Measurements from ENCODE around the gene DTWD1.

DTWD1 gene

DNA sequence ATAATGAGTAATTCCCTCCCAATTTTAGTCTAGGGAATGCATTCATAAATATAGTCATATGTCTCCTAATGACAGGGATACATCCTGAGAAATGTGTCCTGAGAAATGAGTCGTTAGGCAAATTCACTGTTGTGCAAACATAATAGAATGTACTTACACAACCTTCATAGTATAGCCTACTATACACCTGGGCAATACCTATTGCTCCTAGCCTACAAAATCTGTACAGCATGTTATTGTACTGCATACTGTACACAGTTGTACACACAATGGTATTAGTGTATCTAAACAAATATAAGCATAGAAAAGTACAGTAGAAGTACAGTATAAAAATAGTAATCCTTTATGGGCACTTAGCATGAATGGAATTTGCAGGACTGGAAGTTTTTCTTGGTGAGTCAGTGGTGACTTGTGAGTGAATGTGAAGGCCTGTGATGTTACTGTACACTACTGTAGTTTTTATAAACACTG is 6.6 kb downstream of the DTWD1 start:
- Histone ChIP-seq H3K4ac (ENCODE audit: low read depth in 1 of 2, low read length in 2 of 2) (no peak overlapping the region), H2BK12ac (ENCODE audit: low read length in 2 of 2) (no peak overlapping the region), H3K27me3 (ENCODE audit: control insufficient read depth in 1 of 2, insufficient read depth in 1 of 2, low read length in 2 of 2) (no peaks in the 10 kb centered on the region), H3K9ac (ENCODE audit: low read length) (peak overlapping the region; percentile 72), H4K91ac (ENCODE audit: low read length) (no peak overlapping the region), H3K4me3 (ENCODE audit: insufficient read depth in 1 of 2, low read depth in 1 of 2, low read length in 2 of 2) (peak overlapping the region in 1 of 2 experiments; percentile 15), H3K36me3 (ENCODE audit: control insufficient read depth in 1 of 2, insufficient read depth in 2 of 2, low read depth in 1 of 2, low read length in 2 of 2) (peaks cover 7 to 94% of the 10 kb centered on the region in 2 experiments), H3K23ac (ENCODE audit: low read length in 2 of 2) (no peak overlapping the region), H3K79me1 (replicated peaks; ENCODE audit: low read length, poor library complexity, severe bottlenecking) (peaks cover 20% of the 10 kb centered on the region), H3K18ac (ENCODE audit: low read depth in 1 of 2, low read length in 2 of 2) (no peak overlapping the region), H3K4me1 (ENCODE audit: control insufficient read depth, insufficient read depth, low read depth, low read length) (no peaks in the 10 kb centered on the region), H3K27ac (ENCODE audit: low read length, poor library complexity, severe bottlenecking) (peak overlapping the region; percentile 79), H3K14ac (ENCODE audit: low read length in 2 of 2) (no peak overlapping the region), H2BK5ac (ENCODE audit: low read depth, low read length, poor library complexity, severe bottlenecking) (no peak overlapping the region), H2BK15ac (ENCODE audit: low read depth, poor library complexity, severe bottlenecking) (no peak overlapping the region), H3K4me2 (ENCODE audit: low read length, poor library complexity, severe bottlenecking) (no peak overlapping the region), H2BK120ac (ENCODE audit: low read depth, low read length) (no peak overlapping the region), H2AFZ (ENCODE audit: low read depth, low read length) (no peak overlapping the region), H3K9me3 (ENCODE audit: control insufficient read depth, low read length) (peaks cover 12% of the 10 kb centered on the region), H4K8ac (ENCODE audit: low read length) (no peak overlapping the region), H2AK5ac (ENCODE audit: low read length, severe bottlenecking) (no peak overlapping the region)
- whole genome bisulfite sequencing: no CpG with 5 or more reads among the region's 1 CpG
- DNase-seq: peak; percentile 84

DNA sequence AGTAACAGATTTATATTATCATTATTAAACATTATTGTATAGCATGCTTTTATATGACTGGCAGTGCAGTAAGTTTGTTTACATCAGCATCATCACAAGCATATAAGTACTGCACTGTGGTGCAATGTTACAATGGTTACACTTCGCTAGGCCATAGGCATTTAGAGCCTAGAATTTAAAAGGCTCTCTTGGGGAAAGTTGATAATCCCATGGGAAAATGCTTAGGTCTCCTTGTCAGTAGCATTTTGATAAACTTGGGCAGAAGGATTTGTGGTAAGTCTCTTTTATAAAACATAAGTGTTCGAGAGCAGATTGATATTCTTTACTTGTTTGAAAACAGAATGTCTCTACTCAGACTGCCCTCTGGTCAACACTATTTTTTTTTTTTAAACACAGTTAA is 7.5 kb downstream of the DTWD1 start:
- Histone ChIP-seq H2BK12ac (ENCODE audit: low read length in 2 of 2) (no peak overlapping the region), H3K23ac (ENCODE audit: low read length in 2 of 2) (no peak overlapping the region), H3K4me3 (ENCODE audit: insufficient read depth in 1 of 2, low read depth in 1 of 2, low read length in 2 of 2) (peak overlapping the region in 1 of 2 experiments; percentile 9), H3K4me2 (ENCODE audit: low read length, poor library complexity, severe bottlenecking) (no peak overlapping the region), H2AK5ac (ENCODE audit: low read length, severe bottlenecking) (no peak overlapping the region), H4K91ac (ENCODE audit: low read length) (no peak overlapping the region), H2BK15ac (ENCODE audit: low read depth, poor library complexity, severe bottlenecking) (no peak overlapping the region), H3K18ac (ENCODE audit: low read depth in 1 of 2, low read length in 2 of 2) (no peak overlapping the region), H3K9ac (ENCODE audit: low read length) (peak overlapping the region; percentile 72), H2BK5ac (ENCODE audit: low read depth, low read length, poor library complexity, severe bottlenecking) (no peak overlapping the region), H2AFZ (ENCODE audit: low read depth, low read length) (no peak overlapping the region), H2BK120ac (ENCODE audit: low read depth, low read length) (no peak overlapping the region), H3K9me3 (ENCODE audit: control insufficient read depth, low read length) (peaks cover 12% of the 10 kb centered on the region), H3K79me1 (replicated peaks; ENCODE audit: low read length, poor library complexity, severe bottlenecking) (peaks cover 15% of the 10 kb centered on the region), H4K8ac (ENCODE audit: low read length) (no peak overlapping the region), H3K4ac (ENCODE audit: low read depth in 1 of 2, low read length in 2 of 2) (no peak overlapping the region), H3K4me1 (ENCODE audit: control insufficient read depth, insufficient read depth, low read depth, low read length) (no peaks in the 10 kb centered on the region), H3K14ac (ENCODE audit: low read length in 2 of 2) (no peak overlapping the region), H3K27ac (ENCODE audit: low read length, poor library complexity, severe bottlenecking) (no peak overlapping the region), H3K36me3 (ENCODE audit: control insufficient read depth in 1 of 2, insufficient read depth in 2 of 2, low read depth in 1 of 2, low read length in 2 of 2) (peaks cover 7 to 94% of the 10 kb centered on the region in 2 experiments), H3K27me3 (ENCODE audit: control insufficient read depth in 1 of 2, insufficient read depth in 1 of 2, low read length in 2 of 2) (no peaks in the 10 kb centered on the region)
- peak; percentile 37 for DNase-seq
- WGBS: 75% methylated on average over 2 of the region's 2 CpGs

DNA sequence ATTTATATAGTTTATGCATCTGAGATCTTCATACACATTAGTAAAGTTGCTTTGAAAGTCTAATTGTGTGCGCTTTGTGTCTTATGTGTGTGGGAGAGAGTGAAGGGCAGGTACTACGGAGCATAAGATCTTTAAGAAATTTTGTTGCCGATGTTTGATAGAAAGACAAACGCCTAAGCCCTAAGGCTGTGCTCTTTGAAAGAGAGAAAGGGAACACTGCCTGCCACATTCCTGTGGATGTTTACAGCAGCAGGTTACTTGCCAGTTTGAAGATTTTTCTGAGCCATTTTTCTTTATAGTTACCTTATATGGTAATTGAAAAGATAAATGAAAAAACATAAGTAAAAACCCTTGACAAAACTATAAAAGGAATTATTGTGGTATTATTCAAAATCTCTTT is 17.0 kb downstream of the DTWD1 start:
- H3K18ac ChIP-seq (ENCODE audit: low read depth in 1 of 2, low read length in 2 of 2): no peak overlapping the region
- H3K23ac ChIP-seq (ENCODE audit: low read length in 2 of 2): no peak overlapping the region
- no peak for DNase-seq

GRCh38 chr15:49644364-49644794 is 23.5 kb downstream of the DTWD1 start:
- no peak overlapping the region for H2BK5ac ChIP-seq (ENCODE audit: low read depth, low read length, poor library complexity, severe bottlenecking)
- peaks cover 0 to 82% of the 10 kb centered on the region in 2 experiments for H3K36me3 ChIP-seq (ENCODE audit: control insufficient read depth in 1 of 2, insufficient read depth in 2 of 2, low read depth in 1 of 2, low read length in 2 of 2)
- H3K18ac ChIP-seq (ENCODE audit: low read depth in 1 of 2, low read length in 2 of 2): no peak overlapping the region
- no peak overlapping the region for H4K91ac ChIP-seq (ENCODE audit: low read length)
- peak overlapping the region; percentile 31 for H3K9ac ChIP-seq (ENCODE audit: low read length)
- no peaks in the 10 kb centered on the region for H3K27me3 ChIP-seq (ENCODE audit: control insufficient read depth in 1 of 2, insufficient read depth in 1 of 2, low read length in 2 of 2)
- H2BK12ac ChIP-seq (ENCODE audit: low read length in 2 of 2): no peak overlapping the region
- no peak overlapping the region for H2BK15ac ChIP-seq (ENCODE audit: low read depth, poor library complexity, severe bottlenecking)
- no peak overlapping the region for H3K4me2 ChIP-seq (ENCODE audit: low read length, poor library complexity, severe bottlenecking)
- WGBS: 100% methylated on average over 1 of the region's 1 CpG
- no peak overlapping the region for H2BK120ac ChIP-seq (ENCODE audit: low read depth, low read length)
- H4K8ac ChIP-seq (ENCODE audit: low read length): no peak overlapping the region
- H2AK5ac ChIP-seq (ENCODE audit: low read length, severe bottlenecking): no peak overlapping the region
- H3K27ac ChIP-seq (ENCODE audit: low read length, poor library complexity, severe bottlenecking): no peak overlapping the region
- H3K23ac ChIP-seq (ENCODE audit: low read length in 2 of 2): no peak overlapping the region
- H3K14ac ChIP-seq (ENCODE audit: low read length in 2 of 2): no peak overlapping the region
- H2AFZ ChIP-seq (ENCODE audit: low read depth, low read length): no peak overlapping the region
- H3K9me3 ChIP-seq (ENCODE audit: control insufficient read depth, low read length): peaks cover 6% of the 10 kb centered on the region
- no peak overlapping the region for H3K4ac ChIP-seq (ENCODE audit: low read depth in 1 of 2, low read length in 2 of 2)
- DNase-seq: no peak
- H3K79me1 ChIP-seq (replicated peaks; ENCODE audit: low read length, poor library complexity, severe bottlenecking): no peaks in the 10 kb centered on the region
- H3K4me1 ChIP-seq (ENCODE audit: control insufficient read depth, insufficient read depth, low read depth, low read length): peaks cover 1% of the 10 kb centered on the region
- H3K4me3 ChIP-seq (ENCODE audit: insufficient read depth in 1 of 2, low read depth in 1 of 2, low read length in 2 of 2): no peak overlapping the region

More for the DNA sequence above, 17.0 kb downstream of the DTWD1 start:
- Histone ChIP-seq H2AFZ (ENCODE audit: low read depth, low read length) (no peak overlapping the region), H4K91ac (ENCODE audit: low read length) (no peak overlapping the region), H3K36me3 (ENCODE audit: control insufficient read depth in 1 of 2, insufficient read depth in 2 of 2, low read depth in 1 of 2, low read length in 2 of 2) (peaks cover 3 to 99% of the 10 kb centered on the region in 2 experiments), H3K9ac (ENCODE audit: low read length) (no peak overlapping the region), H3K4me1 (ENCODE audit: control insufficient read depth, insufficient read depth, low read depth, low read length) (no peaks in the 10 kb centered on the region), H3K9me3 (ENCODE audit: control insufficient read depth, low read length) (no peaks in the 10 kb centered on the region), H2BK15ac (ENCODE audit: low read depth, poor library complexity, severe bottlenecking) (no peak overlapping the region), H2BK5ac (ENCODE audit: low read depth, low read length, poor library complexity, severe bottlenecking) (no peak overlapping the region), H3K79me1 (replicated peaks; ENCODE audit: low read length, poor library complexity, severe bottlenecking) (peaks cover 2% of the 10 kb centered on the region), H2BK12ac (ENCODE audit: low read length in 2 of 2) (no peak overlapping the region), H2BK120ac (ENCODE audit: low read depth, low read length) (no peak overlapping the region), H3K4ac (ENCODE audit: low read depth in 1 of 2, low read length in 2 of 2) (no peak overlapping the region), H3K27ac (ENCODE audit: low read length, poor library complexity, severe bottlenecking) (no peak overlapping the region), H3K4me2 (ENCODE audit: low read length, poor library complexity, severe bottlenecking) (no peak overlapping the region), H4K8ac (ENCODE audit: low read length) (no peak overlapping the region), H3K27me3 (ENCODE audit: control insufficient read depth in 1 of 2, insufficient read depth in 1 of 2, low read length in 2 of 2) (no peaks in the 10 kb centered on the region), H3K14ac (ENCODE audit: low read length in 2 of 2) (no peak overlapping the region), H2AK5ac (ENCODE audit: low read length, severe bottlenecking) (no peak overlapping the region), H3K4me3 (ENCODE audit: insufficient read depth in 1 of 2, low read depth in 1 of 2, low read length in 2 of 2) (no peak overlapping the region)
- WGBS: 95% methylated on average over 4 of the region's 4 CpGs
